ENCODE data around the gene CERS2. TPM values are rescaled to one million over a fixed set of nuclear protein-coding genes. Genes with fewer than 3 reads are reported as not detected.
"Not testable (repeated sequence)": the region's sequence is repeated elsewhere in the genome, so short reads cannot be mapped to it uniquely, and the experiment has no call there.

Gene CERS2
- total and polyA plus RNA-seq, 5 donors = 77.3 to 110 (median 90.1) TPM

DNA sequence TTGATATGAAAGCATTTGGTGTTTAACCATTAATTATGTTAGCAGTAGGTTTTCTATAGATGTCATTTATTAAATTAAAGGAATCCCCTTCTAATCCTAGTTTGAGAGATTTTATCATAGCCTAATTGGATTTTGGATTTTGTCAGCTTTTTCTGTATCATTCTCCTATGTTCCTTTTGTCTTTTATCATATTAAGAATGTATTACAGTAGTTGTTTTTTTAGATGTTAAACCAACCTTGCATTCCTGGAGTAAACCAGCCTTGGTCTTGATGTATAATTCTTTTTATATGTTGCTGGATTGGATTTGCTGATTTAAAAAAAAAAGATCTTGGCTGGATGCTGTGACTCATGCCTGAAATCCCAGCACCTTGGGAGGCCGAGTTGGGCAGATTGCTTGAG is 42.9 kb downstream of the CERS2 start:
- ATAC-seq (no peak), DNase-seq (no peak)
- WGBS = 97% methylated on average over 1 of the region's 1 CpG
- H3K27ac ChIP-seq (ENCODE audit: low read length) = no peak overlapping the region
- H3K27me3 ChIP-seq (ENCODE audit: control insufficient read depth, insufficient read depth) = no peaks in the 10 kb centered on the region
- H3K4me3 ChIP-seq (ENCODE audit: low read length) = no peak overlapping the region
- H3K9me3 ChIP-seq (ENCODE audit: control insufficient read depth, low read length) = no peaks in the 10 kb centered on the region
- H3K4me1 ChIP-seq (ENCODE audit: control insufficient read depth, insufficient read depth, low read length) = peaks cover 3% of the 10 kb centered on the region
- intact Hi-C loops (cut with DNase I) = no loop called here

DNA sequence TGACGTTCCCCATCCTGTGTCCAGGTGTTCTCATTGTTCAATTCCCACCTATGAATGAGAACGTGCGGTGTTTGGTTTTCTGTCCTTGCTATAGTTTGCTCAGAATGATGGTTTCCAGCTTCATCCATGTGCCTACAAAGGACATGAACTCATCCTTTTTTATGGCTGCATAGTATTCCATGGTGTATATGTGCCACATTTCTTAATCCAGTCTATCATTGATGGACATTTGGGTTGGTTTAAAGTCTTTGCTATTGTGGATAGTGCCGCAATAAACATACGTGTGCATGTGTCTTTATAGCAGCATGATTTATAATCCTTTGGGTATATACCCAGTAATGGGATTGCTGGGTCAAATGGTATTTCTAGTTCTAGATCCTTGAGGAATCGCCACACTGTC is 45.9 kb downstream of the CERS2 start:
- 94% methylated on average over 6 of the region's 6 CpGs for WGBS
- ATAC-seq; H3K4me3 ChIP-seq (ENCODE audit: low read length); H3K27me3 ChIP-seq (ENCODE audit: control insufficient read depth, insufficient read depth); H3K27ac ChIP-seq (ENCODE audit: low read length); DNase-seq; H3K4me1 ChIP-seq (ENCODE audit: control insufficient read depth, insufficient read depth, low read length); H3K9me3 ChIP-seq (ENCODE audit: control insufficient read depth, low read length): not testable (repeated sequence)
- intact Hi-C loops (cut with DNase I) = loop anchor here in 1 of 4 donors (10.0 kb wide), 1 partner anchor 54 kb away; the partner anchor contains the start of gene ARNT

DNA sequence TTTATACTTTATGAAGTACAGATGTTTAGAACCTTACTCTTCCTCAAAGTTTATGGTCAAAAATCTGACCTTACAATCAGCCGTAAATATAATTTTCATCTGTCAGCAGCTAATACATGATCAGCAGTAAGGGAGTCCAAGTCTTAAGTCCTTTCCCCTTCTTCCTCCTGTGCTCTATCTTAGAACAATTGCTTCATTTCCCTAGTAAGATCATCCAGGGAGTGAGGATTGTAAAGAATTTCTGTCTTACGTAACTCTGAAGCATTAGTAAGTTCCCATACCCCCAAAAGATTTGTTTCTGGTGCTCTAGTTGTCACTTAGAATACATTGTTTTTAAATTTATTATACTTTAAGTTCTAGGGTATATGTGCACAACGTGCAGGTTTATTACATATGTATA is 46.3 kb downstream of the CERS2 start:
- WGBS = 96% methylated on average over 3 of the region's 3 CpGs
- intact Hi-C loops (cut with DNase I) = loop anchor here in 1 of 4 donors (10.0 kb wide), 1 partner anchor 53 kb away; the partner anchor contains the start of gene ARNT
- no peaks in the 10 kb centered on the region for H3K27me3 ChIP-seq (ENCODE audit: control insufficient read depth, insufficient read depth)
- ATAC-seq (no peak), DNase-seq (no peak)
- no peaks in the 10 kb centered on the region for H3K9me3 ChIP-seq (ENCODE audit: control insufficient read depth, low read length)
- H3K27ac ChIP-seq (ENCODE audit: low read length) = no peak overlapping the region
- peaks cover 3% of the 10 kb centered on the region for H3K4me1 ChIP-seq (ENCODE audit: control insufficient read depth, insufficient read depth, low read length)
- no peak overlapping the region for H3K4me3 ChIP-seq (ENCODE audit: low read length)

DNA sequence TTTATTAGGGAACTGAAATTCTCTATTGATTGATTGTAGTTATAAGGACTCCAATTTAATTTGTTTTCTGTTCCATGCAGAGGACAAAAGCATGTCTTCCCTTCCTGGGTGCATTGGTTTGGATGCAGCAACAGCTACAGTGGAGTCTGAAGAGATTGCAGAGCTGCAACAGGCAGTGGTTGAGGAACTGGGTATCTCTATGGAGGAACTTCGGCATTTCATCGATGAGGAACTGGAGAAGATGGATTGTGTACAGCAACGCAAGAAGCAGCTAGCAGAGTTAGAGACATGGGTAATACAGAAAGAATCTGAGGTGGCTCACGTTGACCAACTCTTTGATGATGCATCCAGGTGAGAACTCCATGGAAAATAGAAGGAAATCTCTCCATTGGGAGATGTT is 47.0 kb downstream of the CERS2 start:
- H3K27ac ChIP-seq (ENCODE audit: low read length) = no peak overlapping the region
- no peak for DNase-seq
- WGBS = 83% methylated on average over 4 of the region's 4 CpGs
- no peak overlapping the region for H3K4me3 ChIP-seq (ENCODE audit: low read length)
- intact Hi-C loops (cut with DNase I) = loop anchor here in 1 of 4 donors (10.0 kb wide), 1 partner anchor 53 kb away; the partner anchor contains the start of gene ARNT
- no peaks in the 10 kb centered on the region for H3K27me3 ChIP-seq (ENCODE audit: control insufficient read depth, insufficient read depth)
- H3K4me1 ChIP-seq (ENCODE audit: control insufficient read depth, insufficient read depth, low read length) = peaks cover 3% of the 10 kb centered on the region
- ATAC-seq = no peak
- no peaks in the 10 kb centered on the region for H3K9me3 ChIP-seq (ENCODE audit: control insufficient read depth, low read length)

DNA sequence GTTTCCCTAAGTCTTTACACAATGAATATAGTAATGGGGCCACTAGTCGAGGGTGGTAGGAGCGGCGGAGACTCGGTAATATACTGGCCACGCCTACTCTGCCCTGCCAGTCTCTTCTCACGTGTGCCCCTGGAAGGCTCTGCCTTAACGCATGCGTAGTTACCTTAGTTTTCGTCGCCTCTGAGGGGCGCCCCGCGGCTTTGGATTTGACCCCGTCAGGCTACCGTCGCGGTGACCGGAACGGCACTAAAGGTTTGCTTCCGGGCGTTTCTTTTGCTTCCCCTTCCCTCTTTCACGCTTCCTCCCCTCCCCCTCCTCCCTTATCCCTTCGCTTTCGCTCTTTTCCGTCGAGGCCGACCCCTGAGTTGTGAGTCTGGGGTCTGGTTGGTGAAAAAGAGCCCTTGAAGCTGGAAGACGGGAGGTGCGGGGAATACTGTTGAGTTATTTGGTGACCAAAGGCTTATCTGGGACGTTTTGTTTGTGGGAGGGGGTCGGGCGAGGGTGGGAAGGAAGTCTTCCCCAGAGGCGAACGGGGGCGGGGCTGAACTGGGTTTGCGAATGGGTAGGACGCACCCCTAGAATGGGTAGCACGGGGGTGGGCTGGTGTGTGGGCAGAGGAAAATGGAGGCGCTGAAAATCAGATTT is 48.4 kb downstream of the CERS2 start, which contains the start of gene SETDB1:
SETDB1 (plus strand) TSS at position 267 of the 645 bp plus-strand sequence. CDS start 1,352 bp downstream, outside the sequence.
- under 1% methylated on average over 39 of the region's 39 CpGs for WGBS
- ATAC-seq (peak; percentile 99), DNase-seq (peak; percentile 97 to 98 (median 98))
- H3K4me3 ChIP-seq (ENCODE audit: low read length) = peak within 1 kb of the TSS; percentile 97
- H3K9me3 ChIP-seq (ENCODE audit: control insufficient read depth, low read length) = no peaks in the 10 kb centered on the region
- H3K4me1 ChIP-seq (ENCODE audit: control insufficient read depth, insufficient read depth, low read length) = peaks cover 3% of the 10 kb centered on the region
- intact Hi-C loops (cut with DNase I) = loop anchor here in 1 of 4 donors (10.0 kb wide), 1 partner anchor 51 kb away; the partner anchor contains the start of gene ARNT
- peak within 1 kb of the TSS; percentile 94 for H3K27ac ChIP-seq (ENCODE audit: low read length)
- no peaks in the 10 kb centered on the region for H3K27me3 ChIP-seq (ENCODE audit: control insufficient read depth, insufficient read depth)

DNA sequence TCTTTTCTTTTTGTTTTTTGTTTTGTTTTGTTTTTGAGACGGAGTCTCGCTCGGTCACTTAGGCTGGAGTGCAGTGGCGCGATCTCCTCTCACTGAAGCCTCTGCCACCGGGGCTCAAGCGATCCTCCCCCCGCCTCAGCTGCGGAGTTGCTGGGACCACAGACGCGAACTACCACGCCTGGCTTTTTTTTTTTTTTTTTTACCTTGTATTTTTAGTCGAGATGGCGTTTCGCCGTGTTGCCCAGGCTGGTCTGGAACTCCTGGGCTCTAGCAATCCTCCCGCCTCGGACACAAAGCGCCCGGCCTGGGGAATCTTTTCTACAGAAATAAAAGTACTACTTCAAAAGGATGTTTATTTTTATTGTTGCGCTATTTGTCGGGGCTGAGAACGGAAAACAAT is 49.6 kb downstream of the CERS2 start:
- ATAC-seq = no peak
- H3K27me3 ChIP-seq (ENCODE audit: control insufficient read depth, insufficient read depth) = no peaks in the 10 kb centered on the region
- DNase-seq = peak in 2 of 3 donors; percentile 49 to 53
- intact Hi-C loops (cut with DNase I) = loop anchor here in 1 of 4 donors (10.0 kb wide), 1 partner anchor 50 kb away; the partner anchor contains the start of gene ARNT
- no peak overlapping the region for H3K4me3 ChIP-seq (ENCODE audit: low read length)
- WGBS = 83% methylated on average over 23 of the region's 23 CpGs
- no peaks in the 10 kb centered on the region for H3K9me3 ChIP-seq (ENCODE audit: control insufficient read depth, low read length)
- H3K27ac ChIP-seq (ENCODE audit: low read length) = no peak overlapping the region
- peaks cover 3% of the 10 kb centered on the region for H3K4me1 ChIP-seq (ENCODE audit: control insufficient read depth, insufficient read depth, low read length)

DNA sequence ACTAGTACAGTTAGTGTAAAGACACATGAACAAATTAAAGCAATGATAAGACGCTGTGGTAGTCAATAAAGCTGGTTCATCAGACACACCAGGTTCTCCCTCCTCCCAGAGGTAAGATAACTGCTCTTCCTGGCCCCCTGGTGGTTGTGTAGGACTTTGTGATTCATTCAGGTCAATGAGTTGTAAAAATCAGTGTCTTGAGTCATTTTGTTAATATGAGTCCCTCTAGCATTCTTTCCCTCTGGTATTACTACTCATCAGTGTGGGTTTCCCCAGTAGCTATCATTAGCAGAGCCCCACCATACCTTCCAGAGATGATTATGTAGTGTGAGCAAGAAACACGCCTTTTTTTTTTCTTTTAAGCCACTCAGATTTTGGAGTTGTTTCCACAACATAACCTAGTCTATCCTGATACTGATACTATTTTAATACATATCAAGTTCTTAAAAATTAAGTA is 52.1 kb downstream of the CERS2 start:
- 48% methylated on average over 2 of the region's 2 CpGs for WGBS
- Histone ChIP-seq H3K27ac (ENCODE audit: low read length) (no peak overlapping the region), H3K9me3 (ENCODE audit: control insufficient read depth, low read length) (no peaks in the 10 kb centered on the region), H3K27me3 (ENCODE audit: control insufficient read depth, insufficient read depth) (no peaks in the 10 kb centered on the region), H3K4me1 (ENCODE audit: control insufficient read depth, insufficient read depth, low read length) (peaks cover 3% of the 10 kb centered on the region), H3K4me3 (ENCODE audit: low read length) (no peak overlapping the region)
- ATAC-seq (peak in 1 of 2 donors; percentile 24), DNase-seq (peak in 2 of 3 donors; percentile 50 to 73)
- intact Hi-C loops (cut with DNase I) = loop anchor here in 2 of 4 donors (5.0 to 10.0 kb wide), 2 partner anchors 40 to 48 kb away; partner anchors contain the start of gene ARNT (in 1 of the 2)

DNA sequence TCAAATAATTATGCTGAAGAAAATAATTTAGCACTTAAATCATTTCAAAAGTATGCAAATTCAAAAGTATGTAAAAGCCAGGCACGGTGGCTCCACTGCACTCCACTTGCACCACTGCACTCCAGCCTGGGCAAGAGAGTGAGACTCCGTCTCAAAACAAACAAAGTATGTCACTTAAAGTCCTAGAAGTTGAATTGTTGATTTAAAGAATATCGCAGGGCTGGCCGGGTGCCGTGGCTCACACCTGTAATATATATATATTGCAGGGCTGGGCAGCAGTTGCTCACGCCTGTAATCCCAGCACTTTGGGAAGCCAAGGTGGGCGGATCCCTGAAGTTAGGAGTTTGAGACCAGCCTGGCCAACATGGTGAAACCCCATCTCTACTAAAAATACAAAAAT is 57.2 kb downstream of the CERS2 start:
- intact Hi-C loops (cut with DNase I) = no loop called here
- Histone ChIP-seq H3K27ac (ENCODE audit: low read length) (no peak overlapping the region), H3K9me3 (ENCODE audit: control insufficient read depth, low read length) (no peaks in the 10 kb centered on the region), H3K27me3 (ENCODE audit: control insufficient read depth, insufficient read depth) (no peaks in the 10 kb centered on the region), H3K4me1 (ENCODE audit: control insufficient read depth, insufficient read depth, low read length) (no peaks in the 10 kb centered on the region), H3K4me3 (ENCODE audit: low read length) (no peak overlapping the region)
- DNase-seq (no peak), ATAC-seq (no peak)
- 82% methylated on average over 7 of the region's 7 CpGs for WGBS

Other genes starting within 250 kb of the CERS2 start
- gene CTSS, start 209.1 kb downstream of the CERS2 start, total RNA-seq = 10 to 100 TPM; 34.8 to 64.7 (median 52.5) TPM
- 8.7 TPM for gene CTSS, start 209.1 kb downstream of the CERS2 start, polyA plus RNA-seq
- 10 to 100 TPM; 13.6 to 22.2 (median 16.1) TPM for gene CTSK, start 166.6 kb downstream of the CERS2 start, total RNA-seq
- gene CTSK, start 166.6 kb downstream of the CERS2 start, polyA plus RNA-seq = 13.5 TPM
- gene ARNT, start 98.2 kb downstream of the CERS2 start, total RNA-seq = 10 to 100 TPM; 35.6 to 38.9 (median 37.6) TPM
- 15.0 TPM for gene ARNT, start 98.2 kb downstream of the CERS2 start, polyA plus RNA-seq
- gene CTXND2, start 87.7 kb downstream of the CERS2 start, total RNA-seq = not detected
- not detected for gene CTXND2, start 87.7 kb downstream of the CERS2 start, polyA plus RNA-seq
- gene SETDB1, start 48.5 kb downstream of the CERS2 start, total RNA-seq = 10 to 100 TPM; 17.4 to 23.8 (median 20.3) TPM
- gene SETDB1, start 48.5 kb downstream of the CERS2 start, polyA plus RNA-seq = 12.5 TPM
- under 1 TPM in 1 of 4 donors, not detected in 3; 0.21 TPM for gene ANXA9, start 7.5 kb upstream of the CERS2 start, total RNA-seq
- gene ANXA9, start 7.5 kb upstream of the CERS2 start, polyA plus RNA-seq = 0.23 TPM
- gene MINDY1, start 32.1 kb upstream of the CERS2 start, total RNA-seq = 10 to 100 TPM; 46.7 to 86.4 (median 52.1) TPM
- 34.9 TPM for gene MINDY1, start 32.1 kb upstream of the CERS2 start, polyA plus RNA-seq
- gene PRUNE1, start 33.6 kb upstream of the CERS2 start, total RNA-seq = 10 to 100 TPM; 45.8 to 66.0 (median 49.8) TPM
- gene PRUNE1, start 33.6 kb upstream of the CERS2 start, polyA plus RNA-seq = 39.3 TPM
- gene BNIPL, start 61.8 kb upstream of the CERS2 start, total RNA-seq = under 1 TPM; 0.23 to 0.71 (median 0.50) TPM
- gene BNIPL, start 61.8 kb upstream of the CERS2 start, polyA plus RNA-seq = 0.41 TPM
- 10 to 100 TPM in 1 of 4 donors, 1 to 10 TPM in 3; 5.8 to 12.4 (median 7.4) TPM for gene C1orf56, start 72.9 kb upstream of the CERS2 start, total RNA-seq
- 9.5 TPM for gene C1orf56, start 72.9 kb upstream of the CERS2 start, polyA plus RNA-seq
- gene CDC42SE1, start 84.8 kb upstream of the CERS2 start, total RNA-seq = 10 to 100 TPM; 34.7 to 53.6 (median 36.6) TPM
- 27.9 TPM for gene CDC42SE1, start 84.8 kb upstream of the CERS2 start, polyA plus RNA-seq
- 1 to 10 TPM; 1.7 to 9.7 (median 8.7) TPM for gene MLLT11, start 85.6 kb upstream of the CERS2 start, total RNA-seq
- gene MLLT11, start 85.6 kb upstream of the CERS2 start, polyA plus RNA-seq = 10.1 TPM
- gene GABPB2, start 95.9 kb upstream of the CERS2 start, total RNA-seq = 10 to 100 TPM; 15.6 to 20.3 (median 18.4) TPM
- 9.8 TPM for gene GABPB2, start 95.9 kb upstream of the CERS2 start, polyA plus RNA-seq
- 10 to 100 TPM; 23.7 to 70.5 (median 53.3) TPM for gene SEMA6C, start 171.8 kb upstream of the CERS2 start, total RNA-seq
- gene SEMA6C, start 171.8 kb upstream of the CERS2 start, polyA plus RNA-seq = 58.3 TPM
- 1 to 10 TPM; 1.8 to 3.7 (median 2.3) TPM for gene TNFAIP8L2, start 181.8 kb upstream of the CERS2 start, total RNA-seq
- 2.1 TPM for gene TNFAIP8L2, start 181.8 kb upstream of the CERS2 start, polyA plus RNA-seq
- 10 to 100 TPM in 3 of 4 donors, 1 to 10 TPM in 1; 8.5 to 16.5 (median 15.6) TPM for gene LYSMD1, start 191.1 kb upstream of the CERS2 start, total RNA-seq
- 9.9 TPM for gene LYSMD1, start 191.1 kb upstream of the CERS2 start, polyA plus RNA-seq
- gene SCNM1, start 191.3 kb upstream of the CERS2 start, total RNA-seq = 10 to 100 TPM; 18.3 to 25.6 (median 21.5) TPM
- 23.7 TPM for gene SCNM1, start 191.3 kb upstream of the CERS2 start, polyA plus RNA-seq
- not detected for gene TMOD4, start 201.1 kb upstream of the CERS2 start, total RNA-seq
- 0.20 TPM for gene TMOD4, start 201.1 kb upstream of the CERS2 start, polyA plus RNA-seq
- 10 to 100 TPM; 40.0 to 52.3 (median 41.7) TPM for gene VPS72, start 215.4 kb upstream of the CERS2 start, total RNA-seq
- 37.3 TPM for gene VPS72, start 215.4 kb upstream of the CERS2 start, polyA plus RNA-seq
- gene PIP5K1A, start 223.7 kb upstream of the CERS2 start, total RNA-seq = 10 to 100 TPM; 33.7 to 50.7 (median 38.2) TPM
- 20.4 TPM for gene PIP5K1A, start 223.7 kb upstream of the CERS2 start, polyA plus RNA-seq

Measured in right cardiac atrium (tissue), 5 donors.